Thymus (tissue), 11 donors: ENCODE data around the gene GYG1. TPM values are rescaled to one million over a fixed set of nuclear protein-coding genes. Genes with fewer than 3 reads are reported as not detected.

Experiments
- DNase-seq, 9 donors: peaks; one replicate each; pipeline ENCODE4 v3.0.0-alpha.2; 2013; ENCODE audit warnings: low spot score in 9 of 9, low read depth in 6 of 9, missing footprints in 1 of 9
- H3K27ac ChIP-seq, 2 donors: one replicate each; pipeline ENCODE4 v1.5.1; 2013; ENCODE audit warnings: control low read depth in 1 of 2, low read depth in 1 of 2, low read length in 1 of 2, mild to moderate bottlenecking in 1 of 2, moderate library complexity in 1 of 2
- H3K27me3 ChIP-seq, 2 donors: one replicate each; pipeline ENCODE4 v1.5.1; 2013; ENCODE audit warnings: low read length in 1 of 2; ENCODE audit not compliant: control insufficient read depth in 2 of 2, insufficient read depth in 1 of 2
- H3K36me3 ChIP-seq, 2 donors: one replicate each; pipeline ENCODE4 v1.5.1; 2013; ENCODE audit warnings: low read length in 1 of 2, mild to moderate bottlenecking in 1 of 2, moderate library complexity in 1 of 2; ENCODE audit not compliant: control insufficient read depth in 2 of 2, insufficient read depth in 2 of 2
- H3K4me1 ChIP-seq, 2 donors: one replicate each; pipeline ENCODE4 v1.5.1; 2013; ENCODE audit warnings: low read length in 2 of 2; ENCODE audit not compliant: control insufficient read depth in 2 of 2, insufficient read depth in 2 of 2
- H3K4me3 ChIP-seq, 2 donors: one replicate each; pipeline ENCODE4 v1.5.1; 2013; ENCODE audit warnings: low read length in 2 of 2, control low read depth in 1 of 2, mild to moderate bottlenecking in 1 of 2
- H3K9me3 ChIP-seq, 2 donors: one replicate each; pipeline ENCODE4 v1.5.1; 2013; ENCODE audit warnings: low read length in 1 of 2, mild to moderate bottlenecking in 1 of 2; ENCODE audit not compliant: control insufficient read depth in 2 of 2, insufficient read depth in 1 of 2
- WGBS: extraction: QIAGEN DNeasy Blood & Tissue Kit; methylation state at CpG from one replicate; pipeline ENCODE4 v1.1.7; 2013; 5-methylcytosine and 5-hydroxymethylcytosine counted together
- polyA plus RNA-seq: library from polyadenylated mRNA; stranded (reverse); fragments of 200-250 nt; gene quantifications from one replicate; pipeline ENCODE4 v1.2.3, GENCODE V29; 2013
- total RNA-seq: library from RNA; stranded (reverse); fragments of 120-200 nt; gene quantifications from one replicate; pipeline ENCODE4 v1.2.4, GENCODE V29; 2013
- donor health status: healthy.

The GYG1 gene
- total and polyA plus RNA-seq, 2 donors, result 12.7 to 38.9 TPM

DNA sequence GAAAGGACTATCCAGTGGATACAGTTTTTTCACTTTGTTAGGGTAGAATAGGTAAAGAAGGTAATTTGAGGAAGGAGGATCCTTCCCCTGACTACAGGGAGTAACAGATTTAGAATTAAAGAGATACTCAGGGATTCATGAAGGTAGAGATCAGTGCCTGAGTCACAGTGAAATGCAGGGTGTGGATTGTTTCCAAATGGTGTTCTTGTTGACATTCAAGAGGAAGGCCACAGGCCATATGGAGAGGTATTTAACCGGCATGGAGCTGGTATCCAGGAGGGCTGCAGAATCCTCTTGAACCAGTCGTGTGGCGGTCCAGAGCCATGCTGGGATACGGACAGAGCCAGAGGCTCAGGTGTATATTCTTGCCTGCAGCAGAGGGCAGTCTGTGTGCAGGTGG lies 28.2 kb downstream of the GYG1 start:
- H3K4me1 ChIP-seq, result no peaks in the 10 kb centered on the region
- H3K27me3 ChIP-seq, result no peaks in the 10 kb centered on the region
- DNase-seq, result no peak
- no peaks in the 10 kb centered on the region for H3K9me3 ChIP-seq
- no peak overlapping the region for H3K4me3 ChIP-seq
- H3K27ac ChIP-seq, result no peak overlapping the region
- WGBS, result 98% methylated on average over 4 of the region's 4 CpGs
- H3K36me3 ChIP-seq, result peaks cover 0 to 5% of the 10 kb centered on the region in 2 donors

DNA sequence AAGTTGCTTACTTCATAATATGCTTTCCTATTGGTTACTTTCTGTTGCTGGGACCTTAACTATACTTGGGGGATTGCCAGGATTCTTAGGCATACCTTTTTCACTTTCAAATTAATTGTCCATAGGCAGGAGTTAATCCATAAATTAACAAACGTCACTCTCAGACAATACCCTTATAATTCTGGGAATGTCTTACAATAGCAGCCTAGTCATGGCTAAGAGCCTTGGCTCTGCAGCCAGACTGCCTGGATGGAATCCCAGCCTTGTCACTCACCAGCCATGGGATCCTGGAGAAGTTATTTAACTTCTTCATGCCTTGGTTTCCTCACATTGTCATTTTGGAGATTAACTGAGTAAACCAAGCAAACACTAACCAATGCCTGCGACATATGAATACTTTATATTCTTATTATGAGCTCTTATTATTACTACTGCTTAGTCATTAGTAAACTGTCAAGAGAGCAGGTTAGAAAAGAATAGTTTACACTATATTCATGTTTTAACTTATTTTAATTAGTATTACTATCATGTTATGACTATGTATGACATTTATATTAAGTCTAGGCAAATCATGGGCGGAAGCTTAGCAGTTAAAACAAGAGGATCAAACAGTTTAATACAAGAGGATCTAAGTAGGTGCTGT lies 29.0 kb downstream of the GYG1 start:
- H3K27ac ChIP-seq, result no peak overlapping the region
- DNase-seq, result no peak
- no peaks in the 10 kb centered on the region for H3K27me3 ChIP-seq
- no peaks in the 10 kb centered on the region for H3K4me1 ChIP-seq
- no peaks in the 10 kb centered on the region for H3K9me3 ChIP-seq
- WGBS, result 92% methylated on average over 3 of the region's 3 CpGs
- H3K4me3 ChIP-seq, result no peak overlapping the region
- H3K36me3 ChIP-seq, result peaks cover 0 to 8% of the 10 kb centered on the region in 2 donors

DNA sequence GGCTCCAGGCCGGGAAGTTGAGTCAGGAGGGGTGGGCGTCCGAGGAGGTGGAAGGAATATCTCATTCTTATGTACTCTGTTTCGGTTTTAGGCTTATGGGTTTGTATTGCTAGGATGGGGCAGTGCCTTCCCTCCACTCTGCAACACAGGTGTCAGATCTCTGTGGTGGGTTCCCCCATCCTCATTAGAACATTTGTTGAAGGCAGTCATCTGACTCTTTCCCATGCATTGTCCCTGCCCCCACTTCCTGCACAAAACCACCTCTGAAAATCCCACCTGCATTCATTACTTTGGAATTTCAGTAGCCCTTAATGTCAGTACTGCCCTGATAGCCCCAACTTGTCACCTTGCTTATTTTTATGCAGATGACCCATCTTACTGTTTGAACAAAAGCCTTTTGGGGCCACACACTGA lies 29.5 kb downstream of the GYG1 start:
- no peaks in the 10 kb centered on the region for H3K9me3 ChIP-seq
- peaks cover 0 to 8% of the 10 kb centered on the region in 2 donors for H3K36me3 ChIP-seq
- DNase-seq, result no peak
- H3K4me1 ChIP-seq, result no peaks in the 10 kb centered on the region
- WGBS, result 97% methylated on average over 4 of the region's 4 CpGs
- no peak overlapping the region for H3K27ac ChIP-seq
- no peaks in the 10 kb centered on the region for H3K27me3 ChIP-seq
- no peak overlapping the region for H3K4me3 ChIP-seq

DNA sequence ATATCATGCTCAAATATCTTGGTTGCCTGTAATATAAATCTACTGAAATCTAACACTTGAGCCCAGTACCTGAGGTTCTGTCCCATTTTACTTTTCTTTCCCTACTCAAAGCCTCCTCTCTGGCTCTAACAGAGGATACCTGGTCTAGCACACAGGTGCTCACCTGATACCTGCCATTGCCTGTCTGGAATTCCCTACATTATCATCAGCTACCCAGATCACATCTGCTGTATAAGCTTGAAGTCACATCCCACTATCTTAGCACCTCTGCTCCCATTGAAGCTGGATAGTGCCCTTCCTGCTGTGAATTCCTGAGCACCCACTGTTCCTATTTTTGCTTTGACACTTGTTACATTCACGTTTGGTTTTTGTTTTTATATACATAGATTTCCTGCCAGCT lies 30.5 kb downstream of the GYG1 start:
- no peaks in the 10 kb centered on the region for H3K27me3 ChIP-seq
- no peaks in the 10 kb centered on the region for H3K4me1 ChIP-seq
- H3K9me3 ChIP-seq, result no peaks in the 10 kb centered on the region
- no peak overlapping the region for H3K4me3 ChIP-seq
- peaks cover 0 to 3% of the 10 kb centered on the region in 2 donors for H3K36me3 ChIP-seq
- no peak overlapping the region for H3K27ac ChIP-seq
- DNase-seq, result no peak
- WGBS, result 88% methylated on average over 1 of the region's 1 CpG

DNA sequence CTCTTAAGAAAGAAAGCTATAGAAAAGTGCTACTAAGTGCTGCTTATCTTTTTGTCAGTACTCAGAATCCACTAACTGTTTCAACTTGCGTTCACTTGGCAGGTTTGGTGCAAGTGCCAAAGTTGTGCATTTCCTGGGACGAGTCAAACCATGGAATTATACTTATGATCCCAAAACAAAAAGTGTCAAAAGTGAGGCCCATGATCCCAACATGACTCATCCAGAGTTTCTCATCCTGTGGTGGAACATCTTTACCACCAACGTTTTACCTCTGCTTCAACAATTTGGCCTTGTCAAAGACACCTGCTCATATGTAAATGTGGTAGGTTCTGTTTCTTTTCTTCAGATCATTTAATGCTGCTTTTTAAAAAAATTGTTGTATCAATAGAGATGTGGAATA lies 32.6 kb downstream of the GYG1 start:
- DNase-seq, result no peak
- Histone ChIP-seq H3K9me3 (no peaks in the 10 kb centered on the region), H3K27ac (no peak overlapping the region), H3K36me3 (peaks cover 5 to 8% of the 10 kb centered on the region in 2 donors), H3K27me3 (no peaks in the 10 kb centered on the region), H3K4me1 (no peaks in the 10 kb centered on the region), H3K4me3 (no peak overlapping the region)
- over 99% methylated on average over 3 of the region's 3 CpGs for WGBS

DNA sequence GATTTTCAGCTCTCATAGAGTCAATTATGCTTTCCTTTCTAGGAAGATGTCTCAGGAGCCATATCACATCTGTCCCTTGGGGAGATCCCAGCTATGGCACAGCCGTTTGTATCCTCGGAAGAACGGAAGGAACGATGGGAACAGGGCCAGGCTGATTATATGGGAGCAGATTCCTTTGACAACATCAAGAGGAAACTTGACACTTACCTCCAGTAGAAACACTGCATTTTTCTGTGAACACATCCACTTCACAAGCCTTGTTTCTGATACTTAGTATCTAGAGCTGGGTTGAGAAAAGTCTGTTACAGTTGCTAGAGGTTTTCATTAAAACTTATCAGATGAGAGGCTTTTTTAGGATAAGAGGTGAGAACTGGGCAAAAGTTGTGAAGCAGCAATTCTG lies 35.4 kb downstream of the GYG1 start:
- 96% methylated on average over 4 of the region's 4 CpGs for WGBS
- no peaks in the 10 kb centered on the region for H3K9me3 ChIP-seq
- H3K4me3 ChIP-seq, result no peak overlapping the region
- no peaks in the 10 kb centered on the region for H3K27me3 ChIP-seq
- H3K36me3 ChIP-seq, result peaks cover 8 to 15% of the 10 kb centered on the region in 2 donors
- no peaks in the 10 kb centered on the region for H3K4me1 ChIP-seq
- H3K27ac ChIP-seq, result no peak overlapping the region
- no peak for DNase-seq

DNA sequence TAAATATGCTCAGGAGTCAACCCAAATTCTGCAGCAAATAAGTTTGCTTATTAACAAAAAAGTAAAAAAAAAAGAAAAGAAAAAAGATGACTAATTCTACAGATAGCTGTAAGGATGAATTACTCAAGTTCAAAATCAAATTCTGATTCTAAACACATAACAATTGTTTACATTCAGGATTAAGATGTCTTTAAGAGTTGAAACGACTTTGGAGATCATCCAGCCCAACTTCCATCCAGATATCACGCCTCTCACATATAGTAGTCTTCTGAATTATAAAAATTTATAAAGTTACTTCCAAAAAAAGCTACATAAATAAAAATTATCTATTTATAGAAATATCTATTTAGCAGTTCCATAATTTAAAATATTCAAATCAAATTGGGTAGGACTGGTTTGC lies 39.8 kb downstream of the GYG1 start:
- peaks cover 8 to 15% of the 10 kb centered on the region in 2 donors for H3K36me3 ChIP-seq
- 97% methylated on average over 2 of the region's 2 CpGs for WGBS
- no peaks in the 10 kb centered on the region for H3K27me3 ChIP-seq
- H3K9me3 ChIP-seq, result no peaks in the 10 kb centered on the region
- DNase-seq, result no peak
- H3K27ac ChIP-seq, result no peak overlapping the region
- no peak overlapping the region for H3K4me3 ChIP-seq
- no peaks in the 10 kb centered on the region for H3K4me1 ChIP-seq

DNA sequence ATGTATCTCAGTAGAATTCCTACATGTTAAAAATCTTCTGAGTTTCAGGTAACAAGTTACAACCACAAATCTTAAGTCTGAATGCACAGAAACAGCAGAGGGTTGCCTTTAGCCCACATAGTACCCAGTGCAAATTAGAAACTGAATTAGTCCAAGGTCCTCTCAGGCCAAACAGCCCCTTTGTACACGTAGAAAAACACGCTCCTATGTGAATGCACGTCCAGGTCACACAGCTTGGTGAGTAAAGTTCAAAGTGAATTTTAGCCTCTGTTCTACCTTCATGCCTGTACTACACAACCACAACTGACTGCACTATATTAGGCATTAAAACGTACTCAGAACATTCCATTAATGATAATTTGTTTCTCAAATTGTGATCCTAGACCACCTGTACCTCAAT lies 46.3 kb downstream of the GYG1 start:
- Histone ChIP-seq H3K4me3 (no peak overlapping the region), H3K27ac (no peak overlapping the region), H3K9me3 (no peaks in the 10 kb centered on the region), H3K27me3 (no peaks in the 10 kb centered on the region), H3K36me3 (peaks cover 11 to 24% of the 10 kb centered on the region in 2 donors), H3K4me1 (no peaks in the 10 kb centered on the region)
- DNase-seq, result no peak
- 98% methylated on average over 4 of the region's 4 CpGs for WGBS

DNA sequence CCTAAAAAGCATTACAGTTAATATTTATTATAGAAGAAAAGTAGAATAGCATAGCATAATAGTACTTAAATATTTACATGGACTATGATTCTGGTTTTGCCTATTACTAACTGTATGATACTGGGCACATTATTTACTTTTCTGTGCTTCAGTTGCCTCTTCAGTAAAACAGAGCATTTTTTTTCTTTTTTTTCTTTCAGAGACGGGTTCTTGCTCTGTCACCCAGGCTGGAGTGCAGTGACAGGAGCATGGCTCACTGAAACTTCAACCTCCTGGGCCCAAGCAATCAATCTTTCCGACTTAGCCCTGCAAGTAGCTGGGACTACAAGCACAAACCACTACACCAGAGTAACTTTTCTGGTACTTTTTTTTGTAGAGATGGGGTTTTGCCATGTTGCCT lies 47.0 kb downstream of the GYG1 start:
- Histone ChIP-seq H3K4me3 (no peak overlapping the region), H3K27ac (no peak overlapping the region), H3K36me3 (peaks cover 11 to 27% of the 10 kb centered on the region in 2 donors), H3K27me3 (no peaks in the 10 kb centered on the region), H3K9me3 (no peaks in the 10 kb centered on the region), H3K4me1 (no peaks in the 10 kb centered on the region)
- WGBS, result 98% methylated on average over 2 of the region's 2 CpGs
- no peak for DNase-seq
